Osteocyte (in vitro differentiated cells): ENCODE measurements around the gene GTPBP8. TPM values are rescaled to one million over a fixed set of nuclear protein-coding genes. Genes with fewer than 3 reads are reported as not detected.

Experiments used
- DNase-seq: peaks from one replicate; pipeline ENCODE4 v3.0.0; 2021; ENCODE audit warnings: mixed read lengths; ENCODE audit not compliant: unreplicated experiment; ENCODE audit errors: extremely low spot score
- H3K27ac Mint-ChIP-seq: one replicate; pipeline ENCODE4 v1.8.0; 2021; ENCODE audit warnings: mild to moderate bottlenecking, mixed read lengths; ENCODE audit not compliant: unreplicated experiment
- H3K27me3 Mint-ChIP-seq: one replicate; pipeline ENCODE4 v1.8.0; 2021; ENCODE audit warnings: mixed read lengths; ENCODE audit not compliant: unreplicated experiment
- H3K36me3 Mint-ChIP-seq: one replicate; pipeline ENCODE4 v1.8.0; 2021; ENCODE audit warnings: mixed read lengths; ENCODE audit not compliant: unreplicated experiment
- H3K4me1 Mint-ChIP-seq: one replicate; pipeline ENCODE4 v1.8.0; 2021; ENCODE audit warnings: mixed read lengths; ENCODE audit not compliant: unreplicated experiment
- H3K4me3 Mint-ChIP-seq: one replicate; pipeline ENCODE4 v1.8.0; 2021; ENCODE audit warnings: mild to moderate bottlenecking, moderate library complexity, mixed read lengths; ENCODE audit not compliant: unreplicated experiment
- H3K9me3 Mint-ChIP-seq: one replicate; pipeline ENCODE4 v1.8.0; 2021; ENCODE audit warnings: mixed read lengths; ENCODE audit not compliant: unreplicated experiment
- CTCF ChIP-seq: fragments of 200-600 bp; sonication (generic); IDR thresholded peaks from 2 replicates; pipeline ENCODE4 v1.5.0; 2021; ENCODE audit warnings: antibody characterized with exemption, mild to moderate bottlenecking, moderate library complexity
- total RNA-seq: library from RNA; stranded (reverse); gene quantifications from 2 replicates; pipeline ENCODE4 v1.2.1, GENCODE V29; 2021

Gene GTPBP8
- total RNA-seq, 1 donor from 2014 or later: 18.2 TPM

DNA sequence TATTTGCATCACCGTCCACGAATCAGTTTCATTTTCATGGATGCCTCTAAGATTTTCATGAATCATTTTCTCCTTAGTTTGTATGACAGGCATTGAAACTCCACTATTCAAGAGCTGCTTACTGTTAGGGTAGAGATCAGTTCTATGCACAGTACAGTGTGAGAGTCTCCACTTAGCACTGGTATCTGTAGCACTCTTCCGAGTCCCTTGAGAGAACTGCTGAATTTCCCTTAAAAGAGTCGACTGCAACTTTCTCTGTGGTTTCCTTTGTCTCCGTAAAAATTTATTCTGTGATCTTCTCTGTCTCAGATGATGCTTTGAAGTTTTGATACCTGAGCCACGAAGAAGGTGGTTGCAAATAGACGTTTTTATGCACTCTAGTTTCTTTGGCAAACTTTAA is 14.8 kb downstream of the GTPBP8 start:
- Mint-ChIP-seq H3K4me3 (no peak overlapping the region), H3K36me3 (peaks cover 61% of the 10 kb centered on the region), H3K4me1 (no peaks in the 10 kb centered on the region), H3K27me3 (no peaks in the 10 kb centered on the region), H3K27ac (no peak overlapping the region), H3K9me3 (no peaks in the 10 kb centered on the region)
- TF ChIP-seq CTCF: no peak
- no peak for DNase-seq

GRCh38 chr3:113006359-113007056 is 15.7 kb downstream of the GTPBP8 start:
- DNase-seq: no peak
- no peaks in the 10 kb centered on the region for H3K27me3 Mint-ChIP-seq
- no peak overlapping the region for H3K27ac Mint-ChIP-seq
- no peak overlapping the region for H3K4me3 Mint-ChIP-seq
- H3K4me1 Mint-ChIP-seq: no peaks in the 10 kb centered on the region
- peaks cover 60% of the 10 kb centered on the region for H3K36me3 Mint-ChIP-seq
- no peak for TF ChIP-seq CTCF
- no peaks in the 10 kb centered on the region for H3K9me3 Mint-ChIP-seq

GRCh38 chr3:113008117-113008516 is 17.3 kb downstream of the GTPBP8 start:
- no peak for DNase-seq
- H3K36me3 Mint-ChIP-seq: peaks cover 71% of the 10 kb centered on the region
- H3K4me3 Mint-ChIP-seq: no peak overlapping the region
- no peak for TF ChIP-seq CTCF
- no peaks in the 10 kb centered on the region for H3K9me3 Mint-ChIP-seq
- H3K27me3 Mint-ChIP-seq: no peaks in the 10 kb centered on the region
- no peaks in the 10 kb centered on the region for H3K4me1 Mint-ChIP-seq
- no peak overlapping the region for H3K27ac Mint-ChIP-seq

GRCh38 chr3:113013593-113013992 is 22.8 kb downstream of the GTPBP8 start:
- peaks cover 11% of the 10 kb centered on the region for H3K4me1 Mint-ChIP-seq
- H3K27ac Mint-ChIP-seq: no peak overlapping the region
- DNase-seq: no peak
- H3K9me3 Mint-ChIP-seq: no peaks in the 10 kb centered on the region
- H3K27me3 Mint-ChIP-seq: no peaks in the 10 kb centered on the region
- H3K4me3 Mint-ChIP-seq: no peak overlapping the region
- TF ChIP-seq CTCF: no peak
- peaks cover 54% of the 10 kb centered on the region for H3K36me3 Mint-ChIP-seq

DNA sequence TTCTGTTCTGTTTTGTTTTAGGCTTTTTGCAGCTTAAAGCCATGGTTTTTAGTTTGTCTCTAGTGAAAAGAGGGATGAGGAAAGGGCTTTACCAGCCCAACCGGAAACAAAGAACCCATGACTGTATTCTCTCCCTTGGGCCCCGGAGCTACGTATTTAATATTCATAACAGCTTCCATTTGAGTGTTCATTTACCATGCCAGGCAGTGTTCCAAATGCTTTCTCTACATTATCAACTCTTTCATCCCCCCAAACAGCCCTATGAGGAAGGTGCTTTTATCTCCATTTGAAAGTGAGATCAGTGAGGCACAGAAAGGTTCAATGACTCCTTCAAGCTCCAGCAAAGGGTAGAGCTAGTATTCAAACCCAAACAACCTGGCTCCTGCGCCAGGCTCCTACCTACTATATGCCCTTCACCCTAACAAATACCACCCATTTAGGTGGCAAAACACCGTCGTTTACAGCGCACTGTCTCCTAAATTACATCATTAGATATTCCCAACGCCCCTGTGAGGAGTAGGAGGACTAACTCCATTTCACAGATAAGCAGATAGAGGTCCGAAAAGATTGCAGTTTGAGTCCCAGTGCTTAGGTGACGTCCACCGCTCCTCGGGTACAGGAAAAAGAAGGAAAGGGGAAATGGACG is 27.9 kb downstream of the GTPBP8 start:
- H3K27ac Mint-ChIP-seq: peak overlapping the region; percentile 84
- peaks cover 14% of the 10 kb centered on the region for H3K36me3 Mint-ChIP-seq

More for the DNA sequence above, 27.9 kb downstream of the GTPBP8 start:
- no peak for TF ChIP-seq CTCF
- no peak for DNase-seq
- Mint-ChIP-seq H3K9me3 (no peaks in the 10 kb centered on the region), H3K4me3 (peak overlapping the region; percentile 93), H3K4me1 (peaks cover 22% of the 10 kb centered on the region), H3K27me3 (no peaks in the 10 kb centered on the region)
